CD4-positive, alpha-beta T cell treated with Interleukin-21 for 1 hour (primary cell): ENCODE data around the gene COL5A1.

Experiments used
- DNase-seq: peaks from one replicate; pipeline ENCODE4 v3.0.0-alpha.2; 2020

COL5A1 gene

GRCh38 chr9:134716067-134716466 is 74.5 kb downstream of the COL5A1 start:
- no peak for DNase-seq

- no peak for DNase-seq
Observed at GRCh38 chr9:134717056-134717455, 75.5 kb downstream of the COL5A1 start.

GRCh38 chr9:134717924-134718645 is 76.5 kb downstream of the COL5A1 start:
- DNase-seq = no peak

- DNase-seq = no peak
Observed at GRCh38 chr9:134719331-134719730, 77.7 kb downstream of the COL5A1 start.

GRCh38 chr9:134720136-134720753 is 78.6 kb downstream of the COL5A1 start:
- no peak for DNase-seq

GRCh38 chr9:134720796-134721195 is 79.2 kb downstream of the COL5A1 start:
- DNase-seq = no peak

GRCh38 chr9:134721344-134721743 is 79.7 kb downstream of the COL5A1 start:
- no peak for DNase-seq

GRCh38 chr9:134722120-134722701 is 80.6 kb downstream of the COL5A1 start:
- no peak for DNase-seq

GRCh38 chr9:134723037-134723436 is 81.4 kb downstream of the COL5A1 start:
- no peak for DNase-seq

- DNase-seq = no peak
Observed at GRCh38 chr9:134723491-134724190, 82.0 kb downstream of the COL5A1 start.

- DNase-seq = no peak
Observed at GRCh38 chr9:134724202-134724911, 82.8 kb downstream of the COL5A1 start.

GRCh38 chr9:134724912-134725604 is 83.5 kb downstream of the COL5A1 start:
- DNase-seq = no peak

- no peak for DNase-seq
Observed at GRCh38 chr9:134725605-134725940, 84.0 kb downstream of the COL5A1 start.

GRCh38 chr9:134726026-134726721 is 84.6 kb downstream of the COL5A1 start:
- DNase-seq = no peak

- no peak for DNase-seq
Observed at GRCh38 chr9:134726722-134727034, 85.1 kb downstream of the COL5A1 start.

- no peak for DNase-seq
Observed at GRCh38 chr9:134728021-134728795, 86.6 kb downstream of the COL5A1 start.

GRCh38 chr9:134728801-134729495 is 87.3 kb downstream of the COL5A1 start:
- DNase-seq = no peak

- no peak for DNase-seq
Observed at GRCh38 chr9:134730011-134730760, 88.6 kb downstream of the COL5A1 start.

- no peak for DNase-seq
Observed at GRCh38 chr9:134730761-134731496, 89.3 kb downstream of the COL5A1 start.
